Esophagus squamous epithelium (tissue), 5 donors: ENCODE measurements around the gene CALM3. TPM values are rescaled to one million over a fixed set of nuclear protein-coding genes. Genes with fewer than 3 reads are reported as not detected.

Experiments
- DNase-seq: peaks from one replicate; lab custom pipeline; 2025; lab: John Stamatoyannopoulos, UW
- H3K27ac ChIP-seq, 4 donors: fragments of 200-600 bp; sonication (generic); one replicate each; pipeline ENCODE4 v1.5.1; 2016 to 2019; ENCODE audit warnings: mild to moderate bottlenecking in 1 of 4
- H3K27me3 ChIP-seq, 4 donors: fragments of 200-600 bp; sonication (generic); 1 replicate in 3 of 4; 2 replicates in 1 of 4; pipeline versions ENCODE4 v1.5.1 to v1.6.0; 2017 to 2021; ENCODE audit warnings: antibody characterized with exemption in 1 of 4
- H3K36me3 ChIP-seq, 3 donors: fragments of 200-600 bp; sonication (generic); one replicate each; pipeline ENCODE4 v1.5.1; 2016 to 2019
- H3K4me1 ChIP-seq, 3 donors: fragments of 200-600 bp; sonication (generic); one replicate each; pipeline ENCODE4 v1.5.1; 2017 to 2019
- H3K4me3 ChIP-seq, 4 donors: fragments of 200-600 bp; sonication (generic); 1 replicate in 3 of 4; 2 replicates in 1 of 4; pipeline ENCODE4 v1.5.1; 2016 to 2019; ENCODE audit warnings: mild to moderate bottlenecking in 2 of 4, moderate library complexity in 1 of 4
- H3K9me3 ChIP-seq, 3 donors: fragments of 200-600 bp; sonication (generic); one replicate each; pipeline ENCODE4 v1.5.1; 2016 to 2019
- POLR2A ChIP-seq, 4 donors: fragments of 450-650 bp; IDR thresholded peaks; one replicate each; pipeline ENCODE4 v1.6.1; 2017; ENCODE audit warnings: antibody characterized with exemption in 4 of 4, mild to moderate bottlenecking in 4 of 4, moderate library complexity in 3 of 4
- WGBS, 2 donors: methylation state at CpG; one replicate each; pipeline ENCODE4 v1.1.5; 2018; 5-methylcytosine and 5-hydroxymethylcytosine counted together
- intact Hi-C: fragments of 100-400 bp; cut with DNase I; formaldehyde crosslinking; loops from one replicate; pipeline ENCODE4 v1.15.0; 2022
- total RNA-seq, 4 donors: library from RNA; depleted of rRNA; stranded (reverse); fragments of >200 nt; gene quantifications; one replicate each; pipeline ENCODE4 v1.1.0, GENCODE V29; 2016
- TF ChIP-seq, protein P1 (sequence below), 6 experiments: fragments of 450-650 bp in 4 of 6; fragments of 200-600 bp in 2 of 6; sonication (generic) in 2 of 6; IDR thresholded peaks; one replicate each; pipeline ENCODE4 v1.5.1; 2016 to 2019; ENCODE audit warnings: antibody characterized with exemption in 6 of 6, mild to moderate bottlenecking in 4 of 6, moderate library complexity in 4 of 6
- donor health status: DM: yes; HTN: yes; CAD: no.

The CALM3 gene
- total RNA-seq, 4 donors from 2014 or later, result 61.9 to 147 (median 84.6) TPM

DNA sequence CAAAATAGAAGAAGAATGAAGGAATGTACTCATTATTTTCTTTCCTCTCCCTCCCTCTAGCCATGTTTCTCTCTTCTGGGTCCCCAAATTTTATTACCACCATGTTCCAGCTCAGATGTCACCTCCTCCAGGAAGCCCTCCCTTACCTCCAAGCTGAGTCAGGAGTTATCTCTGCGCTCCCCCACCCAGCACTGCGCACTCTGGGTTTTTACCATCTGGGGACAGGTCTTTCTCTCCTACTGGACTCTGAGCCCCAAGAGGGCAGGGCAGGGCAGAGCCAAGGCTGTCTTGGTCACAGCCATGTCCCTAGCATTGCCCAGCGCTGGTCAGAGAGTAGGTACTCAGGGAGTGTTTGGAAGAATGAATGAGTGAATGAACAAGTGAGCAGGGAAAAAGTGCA, 32.0 kb downstream of the CALM3 start:
- peaks cover 0 to 74% (median 0%) of the 10 kb centered on the region in 4 donors for H3K27me3 ChIP-seq
- WGBS, 2 donors, result 80 to 100% methylated on average over 2 to 3 of the region's 3 CpGs
- H3K4me1 ChIP-seq, result peaks cover 9 to 44% (median 25%) of the 10 kb centered on the region in 3 donors
- DNase-seq, result no peak
- no peaks in the 10 kb centered on the region for H3K9me3 ChIP-seq
- intact Hi-C loops, result no loop called here
- H3K36me3 ChIP-seq, result no peaks in the 10 kb centered on the region
- H3K27ac ChIP-seq, result no peak overlapping the region
- H3K4me3 ChIP-seq, result no peak overlapping the region
- TF ChIP-seq, protein P1, sequence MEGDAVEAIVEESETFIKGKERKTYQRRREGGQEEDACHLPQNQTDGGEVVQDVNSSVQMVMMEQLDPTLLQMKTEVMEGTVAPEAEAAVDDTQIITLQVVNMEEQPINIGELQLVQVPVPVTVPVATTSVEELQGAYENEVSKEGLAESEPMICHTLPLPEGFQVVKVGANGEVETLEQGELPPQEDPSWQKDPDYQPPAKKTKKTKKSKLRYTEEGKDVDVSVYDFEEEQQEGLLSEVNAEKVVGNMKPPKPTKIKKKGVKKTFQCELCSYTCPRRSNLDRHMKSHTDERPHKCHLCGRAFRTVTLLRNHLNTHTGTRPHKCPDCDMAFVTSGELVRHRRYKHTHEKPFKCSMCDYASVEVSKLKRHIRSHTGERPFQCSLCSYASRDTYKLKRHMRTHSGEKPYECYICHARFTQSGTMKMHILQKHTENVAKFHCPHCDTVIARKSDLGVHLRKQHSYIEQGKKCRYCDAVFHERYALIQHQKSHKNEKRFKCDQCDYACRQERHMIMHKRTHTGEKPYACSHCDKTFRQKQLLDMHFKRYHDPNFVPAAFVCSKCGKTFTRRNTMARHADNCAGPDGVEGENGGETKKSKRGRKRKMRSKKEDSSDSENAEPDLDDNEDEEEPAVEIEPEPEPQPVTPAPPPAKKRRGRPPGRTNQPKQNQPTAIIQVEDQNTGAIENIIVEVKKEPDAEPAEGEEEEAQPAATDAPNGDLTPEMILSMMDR (IDR thresholded peaks at IDR 0.05), result no peak
- no peak for TF ChIP-seq POLR2A (IDR thresholded peaks at IDR 0.05)

DNA sequence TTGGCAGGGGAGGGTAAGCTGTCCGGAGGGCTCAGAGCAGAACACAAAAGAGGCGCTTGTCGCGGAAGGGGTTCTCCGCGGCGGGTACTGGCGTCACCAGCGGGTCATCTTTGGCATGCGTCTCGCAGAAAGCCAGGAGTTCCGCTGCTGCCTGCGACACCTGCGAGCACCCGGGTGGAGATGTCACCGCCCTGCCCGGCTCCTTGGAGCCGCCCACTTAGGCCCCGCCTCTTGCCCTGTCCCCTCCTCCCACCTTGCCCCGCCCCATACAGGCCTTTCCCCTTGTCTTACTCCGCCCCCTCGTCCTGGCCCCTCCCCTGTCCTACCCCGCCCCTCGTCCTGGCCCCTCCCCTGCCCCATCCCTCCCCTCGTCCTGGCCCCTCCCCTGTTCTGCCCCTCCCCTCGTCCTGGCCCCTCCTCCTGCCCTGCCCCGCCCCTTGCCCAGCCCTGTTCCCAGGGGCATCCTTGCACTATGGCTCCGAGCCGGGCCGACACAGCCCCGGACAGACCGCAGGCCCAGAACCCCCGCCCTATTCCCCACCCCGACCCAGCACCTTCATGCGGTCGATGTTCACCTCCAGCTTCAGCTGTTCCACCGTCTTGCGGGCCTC, 33.0 kb downstream of the CALM3 start:
- Histone ChIP-seq H3K4me1 (peaks cover 13 to 54% (median 33%) of the 10 kb centered on the region in 3 donors), H3K36me3 (no peaks in the 10 kb centered on the region), H3K27ac (peak overlapping the region in 3 of 4 donors; percentile 9 to 26 (median 24)), H3K4me3 (peak overlapping the region; percentile 16 to 55 (median 34)), H3K9me3 (no peaks in the 10 kb centered on the region), H3K27me3 (peaks cover 0 to 82% (median 0%) of the 10 kb centered on the region in 4 donors)
- TF ChIP-seq POLR2A (IDR thresholded peaks at IDR 0.05), result peak in 1 of 4 donors; percentile 22
- TF ChIP-seq, protein P1 (IDR thresholded peaks at IDR 0.05), result no peak
- DNase-seq, result no peak
- 0 to 7% methylated on average over 16 to 22 of the region's 38 CpGs for WGBS, 2 donors
- intact Hi-C loops, result no loop called here

DNA sequence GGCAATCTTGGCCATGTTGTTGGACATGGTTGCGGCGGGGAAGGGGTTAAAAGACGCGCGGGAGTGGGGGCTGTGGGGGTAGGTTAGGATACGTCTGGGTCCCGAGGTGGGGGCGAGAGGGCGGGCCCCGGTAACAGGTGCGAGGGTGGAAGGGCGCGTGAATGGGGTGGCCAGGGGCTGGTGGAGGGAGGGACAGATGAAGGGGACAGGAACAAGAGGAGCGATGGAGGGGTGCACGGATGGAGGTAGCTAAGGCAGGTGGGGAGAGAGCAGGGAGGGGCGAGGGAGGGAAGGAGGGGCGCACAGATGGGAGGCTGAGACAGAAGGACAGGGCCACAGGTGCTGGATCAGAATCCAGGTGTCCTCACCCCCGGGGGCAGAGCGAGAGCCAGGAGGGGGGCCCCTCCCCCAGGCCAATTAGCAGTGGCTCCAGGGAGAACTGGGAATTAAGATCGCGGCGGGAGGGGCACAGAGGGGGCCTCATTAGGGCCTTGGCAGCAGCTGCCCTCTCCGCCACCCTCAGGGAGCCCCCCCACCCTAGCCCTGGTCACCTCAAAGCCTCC, 33.6 kb downstream of the CALM3 start:
- DNase-seq, result no peak
- WGBS, 2 donors, result 3 to 11% methylated on average over 18 to 20 of the region's 23 CpGs
- H3K4me1 ChIP-seq, result peaks cover 18 to 60% (median 39%) of the 10 kb centered on the region in 3 donors
- intact Hi-C loops, result no loop called here
- H3K27me3 ChIP-seq, result peaks cover 0 to 88% (median 0%) of the 10 kb centered on the region in 4 donors
- no peaks in the 10 kb centered on the region for H3K36me3 ChIP-seq
- H3K27ac ChIP-seq, result peak overlapping the region in 1 of 4 donors; percentile 9
- peak overlapping the region in 3 of 4 donors; percentile 34 to 55 (median 34) for H3K4me3 ChIP-seq
- H3K9me3 ChIP-seq, result no peaks in the 10 kb centered on the region
- TF ChIP-seq, protein P1 (IDR thresholded peaks at IDR 0.05), result no peak
- TF ChIP-seq POLR2A (IDR thresholded peaks at IDR 0.05), result no peak

- TF ChIP-seq POLR2A (IDR thresholded peaks at IDR 0.05), result no peak
- TF ChIP-seq, protein P1 (IDR thresholded peaks at IDR 0.05), result no peak
- no peaks in the 10 kb centered on the region for H3K9me3 ChIP-seq
- H3K4me3 ChIP-seq, result no peak within 1 kb of the TSS
- H3K27me3 ChIP-seq, result peaks cover 0 to 95% (median 0%) of the 10 kb centered on the region in 4 donors
- H3K4me1 ChIP-seq, result peaks cover 18 to 57% (median 33%) of the 10 kb centered on the region in 3 donors
- WGBS, 2 donors, result 30 to 39% methylated on average over 25 to 30 of the region's 34 CpGs
- DNase-seq, result no peak
- H3K36me3 ChIP-seq, result no peaks in the 10 kb centered on the region
- intact Hi-C loops, result no loop called here
- H3K27ac ChIP-seq, result no peak within 1 kb of the TSS
Measured at GRCh38 chr19:46635920-46636761, 35.0 kb downstream of the CALM3 start, which contains the start of gene GNG8. GNG8 (minus strand) TSS chr19:46636202; CDS start chr19:46634682, 1,520 bp downstream.
